HEK293 (cell line): ENCODE measurements around the gene SPON1.
A peak's percentile ranks its signal among the peaks of the same experiment; 100 is the strongest.

ENCODE experiments used
- CTCF ChIA-PET: fragments of 350-600 bp; formaldehyde crosslinking; extraction: SDS; loops from one replicate; lab custom pipeline; 2021; ENCODE audit warnings: antibody characterized with exemption; lab: Yijun Ruan, JAX
- POLR2A ChIA-PET: fragments of 300-600 bp; formaldehyde crosslinking; extraction: SDS; loops from one replicate; lab custom pipeline; 2020; ENCODE audit warnings: antibody characterized with exemption, inconsistent platforms; lab: Yijun Ruan, JAX
- H3K27ac ChIP-seq: fragments of 200-500 bp; sonication (Bioruptor generic); 2 replicates; pipeline ENCODE4 v1.5.1; 2014; ENCODE audit warnings: low read depth, low read length, control low read depth, inconsistent platforms; ENCODE audit errors: extremely low read depth
- H3K36me3 ChIP-seq, 2 experiments: fragments of 200-500 bp in 1 of 2; sonication (Bioruptor generic) in 1 of 2; 1 replicate in 1 of 2; 2 replicates in 1 of 2; pipeline ENCODE4 v1.5.1; 2014 to 2017; ENCODE audit warnings: inconsistent platforms in 2 of 2, low read length in 2 of 2; ENCODE audit not compliant: control insufficient read depth in 2 of 2, insufficient read depth in 1 of 2
- H3K4me1 ChIP-seq: fragments of 200-500 bp; sonication (Bioruptor generic); 2 replicates; pipeline ENCODE4 v1.5.1; 2014; ENCODE audit warnings: mild to moderate bottlenecking, low read length, inconsistent platforms; ENCODE audit not compliant: control insufficient read depth, insufficient read depth
- H3K4me3 ChIP-seq: 2 replicates; pipeline ENCODE4 v1.5.1; 2011; ENCODE audit warnings: low read depth, mild to moderate bottlenecking, control low read depth, low read length, moderate library complexity
- H3K9me3 ChIP-seq: fragments of 200-500 bp; sonication (Bioruptor generic); 2 replicates; pipeline ENCODE4 v1.5.1; 2014; ENCODE audit warnings: low read depth, low read length, inconsistent platforms; ENCODE audit not compliant: control insufficient read depth, insufficient read depth
- EGR2 ChIP-seq: fragments of 450-650 bp; formaldehyde crosslinking; IDR thresholded peaks from 2 replicates; pipeline ENCODE4 v1.5.1; 2016; ENCODE audit warnings: low read depth, missing biosample characterization, missing genetic modification characterization
- KLF9 ChIP-seq: fragments of 450-650 bp; formaldehyde crosslinking; IDR thresholded peaks from 2 replicates; pipeline ENCODE4 v1.5.1; 2016; ENCODE audit warnings: missing biosample characterization, missing genetic modification characterization, low read depth
- REPIN1 ChIP-seq: fragments of 450-650 bp; formaldehyde crosslinking; IDR thresholded peaks from 2 replicates; pipeline ENCODE4 v1.5.1; 2017; ENCODE audit warnings: missing biosample characterization, missing genetic modification characterization, low read depth
- TRIM28 ChIP-seq: IDR thresholded peaks from 2 replicates; pipeline ENCODE4 v1.6.1; 2011; ENCODE audit warnings: low read length, control low read depth, borderline replicate concordance
- ZBTB17 ChIP-seq: fragments of 450-650 bp; formaldehyde crosslinking; IDR thresholded peaks from 2 replicates; pipeline ENCODE4 v1.5.1; 2016; ENCODE audit warnings: missing biosample characterization, missing genetic modification characterization
- ZBTB20 ChIP-seq: fragments of 450-650 bp; formaldehyde crosslinking; IDR thresholded peaks from 2 replicates; pipeline ENCODE4 v1.5.1; 2016; ENCODE audit warnings: missing biosample characterization, missing genetic modification characterization
- ZNF121 ChIP-seq: fragments of 450-650 bp; formaldehyde crosslinking; IDR thresholded peaks from 2 replicates; pipeline ENCODE4 v1.5.1; 2016; ENCODE audit warnings: missing biosample characterization, missing genetic modification characterization
- ZNF140 ChIP-seq: fragments of 450-650 bp; formaldehyde crosslinking; IDR thresholded peaks from 2 replicates; pipeline ENCODE4 v1.5.1; 2016; ENCODE audit warnings: missing biosample characterization, missing genetic modification characterization
- ZNF169 ChIP-seq: fragments of 450-650 bp; formaldehyde crosslinking; IDR thresholded peaks from 2 replicates; pipeline ENCODE4 v1.5.1; 2016; ENCODE audit warnings: missing biosample characterization, missing genetic modification characterization
- ZNF239 ChIP-seq: fragments of 450-650 bp; formaldehyde crosslinking; IDR thresholded peaks from 2 replicates; pipeline ENCODE4 v1.5.1; 2016; ENCODE audit warnings: missing biosample characterization, missing genetic modification characterization
- ZNF510 ChIP-seq: fragments of 450-650 bp; formaldehyde crosslinking; IDR thresholded peaks from 2 replicates; pipeline ENCODE4 v1.5.1; 2018; ENCODE audit warnings: mild to moderate bottlenecking, missing genetic modification characterization, missing biosample characterization; ENCODE audit not compliant: insufficient replicate concordance
- ZNF560 ChIP-seq: fragments of 450-650 bp; formaldehyde crosslinking; IDR thresholded peaks from 2 replicates; pipeline ENCODE4 v1.5.1; 2017; ENCODE audit warnings: missing biosample characterization, missing genetic modification characterization, borderline replicate concordance
- ZNF654 ChIP-seq: fragments of 450-650 bp; formaldehyde crosslinking; IDR thresholded peaks from 2 replicates; pipeline ENCODE4 v1.5.1; 2016; ENCODE audit warnings: low read depth, missing biosample characterization, missing genetic modification characterization
- ZNF677 ChIP-seq: fragments of 450-650 bp; IDR thresholded peaks from 2 replicates; pipeline ENCODE4 v1.5.0; 2018; ENCODE audit warnings: missing biosample characterization, mild to moderate bottlenecking, missing genetic modification characterization, moderate library complexity
- ZNF837 ChIP-seq: fragments of 450-650 bp; formaldehyde crosslinking; IDR thresholded peaks from 2 replicates; pipeline ENCODE4 v1.5.1; 2016; ENCODE audit warnings: missing biosample characterization, missing genetic modification characterization
- TF ChIP-seq, protein P1 (sequence below): fragments of 450-650 bp; formaldehyde crosslinking; IDR thresholded peaks from 2 replicates; pipeline ENCODE4 v1.5.1; 2016; ENCODE audit warnings: missing biosample characterization, missing genetic modification characterization
- TF ChIP-seq, protein P2 (sequence below): fragments of 450-650 bp; formaldehyde crosslinking; optimal IDR thresholded peaks from 2 replicates; pipeline ENCODE3; 2016; ENCODE audit warnings: missing biosample characterization, mild to moderate bottlenecking, missing genetic modification characterization
- TF ChIP-seq, protein P3 (sequence below): fragments of 450-650 bp; formaldehyde crosslinking; IDR thresholded peaks from 2 replicates; pipeline ENCODE4 v1.5.1; 2016; ENCODE audit warnings: missing biosample characterization, missing genetic modification characterization
- TF ChIP-seq, protein P4 (sequence below): fragments of 450-650 bp; formaldehyde crosslinking; IDR thresholded peaks from 2 replicates; pipeline ENCODE4; 2016; ENCODE audit warnings: missing biosample characterization, missing genetic modification characterization
- TF ChIP-seq, protein P5 (sequence below): fragments of 450-650 bp; formaldehyde crosslinking; IDR thresholded peaks from 2 replicates; pipeline ENCODE4 v1.5.1; 2016; ENCODE audit warnings: missing biosample characterization, missing genetic modification characterization

Gene SPON1

DNA sequence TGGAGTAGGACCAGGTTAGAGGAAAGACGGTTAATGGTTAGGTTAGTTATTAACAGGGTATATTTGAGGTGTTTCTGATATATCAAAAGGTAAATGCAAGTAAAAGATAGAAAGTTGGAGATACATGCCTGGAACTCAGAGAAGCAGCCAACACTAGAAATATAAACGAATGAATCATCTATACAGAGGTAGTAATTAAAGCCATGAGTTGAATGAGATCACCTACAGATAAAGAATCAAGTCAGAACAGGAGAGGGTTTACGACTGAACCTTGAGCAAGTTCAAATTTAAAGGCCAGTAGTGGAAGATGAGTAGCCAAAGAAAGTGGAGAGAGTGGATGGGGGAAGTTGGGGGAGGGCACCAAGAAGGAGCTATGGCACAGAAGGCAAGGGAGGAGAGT lies 73.9 kb downstream of the SPON1 start:
- H3K9me3 ChIP-seq: no peaks in the 10 kb centered on the region
- TF ChIP-seq ZNF121 (tag by site-specific recombination): no peak
- TF ChIP-seq, protein P1, sequence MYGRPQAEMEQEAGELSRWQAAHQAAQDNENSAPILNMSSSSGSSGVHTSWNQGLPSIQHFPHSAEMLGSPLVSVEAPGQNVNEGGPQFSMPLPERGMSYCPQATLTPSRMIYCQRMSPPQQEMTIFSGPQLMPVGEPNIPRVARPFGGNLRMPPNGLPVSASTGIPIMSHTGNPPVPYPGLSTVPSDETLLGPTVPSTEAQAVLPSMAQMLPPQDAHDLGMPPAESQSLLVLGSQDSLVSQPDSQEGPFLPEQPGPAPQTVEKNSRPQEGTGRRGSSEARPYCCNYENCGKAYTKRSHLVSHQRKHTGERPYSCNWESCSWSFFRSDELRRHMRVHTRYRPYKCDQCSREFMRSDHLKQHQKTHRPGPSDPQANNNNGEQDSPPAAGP (tag by site-specific recombination): no peak
- TF ChIP-seq, protein P2, sequence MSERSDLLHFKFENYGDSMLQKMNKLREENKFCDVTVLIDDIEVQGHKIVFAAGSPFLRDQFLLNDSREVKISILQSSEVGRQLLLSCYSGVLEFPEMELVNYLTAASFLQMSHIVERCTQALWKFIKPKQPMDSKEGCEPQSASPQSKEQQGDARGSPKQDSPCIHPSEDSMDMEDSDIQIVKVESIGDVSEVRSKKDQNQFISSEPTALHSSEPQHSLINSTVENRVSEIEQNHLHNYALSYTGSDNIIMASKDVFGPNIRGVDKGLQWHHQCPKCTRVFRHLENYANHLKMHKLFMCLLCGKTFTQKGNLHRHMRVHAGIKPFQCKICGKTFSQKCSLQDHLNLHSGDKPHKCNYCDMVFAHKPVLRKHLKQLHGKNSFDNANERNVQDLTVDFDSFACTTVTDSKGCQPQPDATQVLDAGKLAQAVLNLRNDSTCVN: no peak
- TF ChIP-seq ZNF169 (tag by site-specific recombination): no peak
- TF ChIP-seq ZNF140 (tag by site-specific recombination): no peak
- no peak for TF ChIP-seq REPIN1 (tag by site-specific recombination)
- TF ChIP-seq EGR2 (tag by site-specific recombination): no peak
- TF ChIP-seq ZBTB17 (tag by site-specific recombination): no peak
- TF ChIP-seq ZBTB20 (tag by site-specific recombination): no peak
- TF ChIP-seq ZNF677 (tag by site-specific recombination): no peak
- TF ChIP-seq, all 188 proteins: peak for 0
- no peaks in the 10 kb centered on the region for H3K4me1 ChIP-seq
- no peak overlapping the region for H3K27ac ChIP-seq
- ChIA-PET POLR2A (no interaction called here), CTCF (interaction anchor here (0.6 kb wide), 2 partner anchors 65 to 264 kb away, joined by 3 read pairs; no protein-coding TSS in a partner anchor)
- H3K36me3 ChIP-seq: no peaks in the 10 kb centered on the region
- no peak overlapping the region for H3K4me3 ChIP-seq

DNA sequence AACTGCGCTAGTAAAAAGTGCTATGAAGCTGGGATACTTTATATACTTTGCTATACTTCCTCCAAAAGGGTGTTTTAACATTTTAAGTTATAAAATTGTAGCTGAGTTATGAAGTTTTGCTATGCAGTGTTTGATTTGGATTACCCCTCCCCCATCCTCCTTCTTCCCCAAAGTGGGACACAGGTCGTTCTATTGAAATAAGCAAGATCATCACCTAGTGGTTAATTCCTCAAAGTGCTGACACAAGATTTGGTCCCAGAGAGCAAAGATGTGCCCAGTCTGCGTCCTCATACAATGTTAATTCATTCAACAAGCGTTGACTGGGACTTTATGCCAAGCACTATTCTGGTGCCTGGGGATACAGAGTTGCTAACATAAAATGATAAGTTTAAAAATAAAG lies 78.5 kb downstream of the SPON1 start:
- Histone ChIP-seq H3K4me3 (no peak overlapping the region), H3K4me1 (no peaks in the 10 kb centered on the region), H3K27ac (no peak overlapping the region), H3K9me3 (no peaks in the 10 kb centered on the region), H3K36me3 (no peaks in the 10 kb centered on the region)
- CTCF ChIA-PET: interaction anchor here (0.5 to 1.5 kb wide), 12 partner anchors 12 to 1524 kb away, joined by 3 to 7 read pairs (median 3); no protein-coding TSS in a partner anchor
- no peak for TF ChIP-seq ZBTB20 (tag by site-specific recombination)
- no peak for TF ChIP-seq ZNF239 (tag by site-specific recombination)
- TF ChIP-seq, protein P3, sequence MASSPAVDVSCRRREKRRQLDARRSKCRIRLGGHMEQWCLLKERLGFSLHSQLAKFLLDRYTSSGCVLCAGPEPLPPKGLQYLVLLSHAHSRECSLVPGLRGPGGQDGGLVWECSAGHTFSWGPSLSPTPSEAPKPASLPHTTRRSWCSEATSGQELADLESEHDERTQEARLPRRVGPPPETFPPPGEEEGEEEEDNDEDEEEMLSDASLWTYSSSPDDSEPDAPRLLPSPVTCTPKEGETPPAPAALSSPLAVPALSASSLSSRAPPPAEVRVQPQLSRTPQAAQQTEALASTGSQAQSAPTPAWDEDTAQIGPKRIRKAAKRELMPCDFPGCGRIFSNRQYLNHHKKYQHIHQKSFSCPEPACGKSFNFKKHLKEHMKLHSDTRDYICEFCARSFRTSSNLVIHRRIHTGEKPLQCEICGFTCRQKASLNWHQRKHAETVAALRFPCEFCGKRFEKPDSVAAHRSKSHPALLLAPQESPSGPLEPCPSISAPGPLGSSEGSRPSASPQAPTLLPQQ (tag by site-specific recombination): no peak
- no peak for TF ChIP-seq ZNF140 (tag by site-specific recombination)
- TF ChIP-seq ZNF510 (tag by site-specific recombination): no peak
- TF ChIP-seq TRIM28: no peak
- no peak for TF ChIP-seq KLF9 (tag by site-specific recombination)
- peak; percentile 39 for TF ChIP-seq ZNF654 (tag by site-specific recombination)
- no peak for TF ChIP-seq ZNF121 (tag by site-specific recombination)
- POLR2A ChIA-PET: no interaction called here

DNA sequence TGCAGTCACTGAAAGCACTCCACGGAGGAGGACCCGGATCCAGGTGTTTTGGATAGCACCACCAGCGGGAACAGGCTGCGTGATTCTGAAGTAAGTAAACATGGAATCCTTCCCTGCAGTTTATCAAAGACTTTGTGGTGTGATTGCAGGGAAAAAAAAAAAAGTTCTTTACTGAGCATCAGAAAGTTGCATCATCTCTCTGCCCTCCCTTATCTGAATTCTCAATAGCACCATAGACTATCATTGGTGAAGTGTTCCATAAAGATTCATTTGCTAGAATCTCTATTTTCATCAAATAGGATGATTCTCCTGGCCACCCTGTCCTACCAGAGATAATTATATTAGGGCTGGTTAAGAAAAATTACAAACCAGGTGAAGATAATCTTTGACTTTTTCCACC lies 79.0 kb downstream of the SPON1 start:
- TF ChIP-seq, protein P4, sequence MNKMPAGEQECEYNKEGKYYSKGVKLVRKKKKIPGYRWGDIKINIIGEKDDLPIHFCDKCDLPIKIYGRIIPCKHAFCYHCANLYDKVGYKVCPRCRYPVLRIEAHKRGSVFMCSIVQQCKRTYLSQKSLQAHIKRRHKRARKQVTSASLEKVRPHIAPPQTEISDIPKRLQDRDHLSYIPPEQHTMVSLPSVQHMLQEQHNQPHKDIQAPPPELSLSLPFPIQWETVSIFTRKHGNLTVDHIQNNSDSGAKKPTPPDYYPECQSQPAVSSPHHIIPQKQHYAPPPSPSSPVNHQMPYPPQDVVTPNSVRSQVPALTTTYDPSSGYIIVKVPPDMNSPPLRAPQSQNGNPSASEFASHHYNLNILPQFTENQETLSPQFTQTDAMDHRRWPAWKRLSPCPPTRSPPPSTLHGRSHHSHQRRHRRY (tag by site-specific recombination): no peak
- no peak for TF ChIP-seq ZNF560 (tag by site-specific recombination)
- no peak for TF ChIP-seq ZNF837 (tag by site-specific recombination)
- TF ChIP-seq, protein P5, sequence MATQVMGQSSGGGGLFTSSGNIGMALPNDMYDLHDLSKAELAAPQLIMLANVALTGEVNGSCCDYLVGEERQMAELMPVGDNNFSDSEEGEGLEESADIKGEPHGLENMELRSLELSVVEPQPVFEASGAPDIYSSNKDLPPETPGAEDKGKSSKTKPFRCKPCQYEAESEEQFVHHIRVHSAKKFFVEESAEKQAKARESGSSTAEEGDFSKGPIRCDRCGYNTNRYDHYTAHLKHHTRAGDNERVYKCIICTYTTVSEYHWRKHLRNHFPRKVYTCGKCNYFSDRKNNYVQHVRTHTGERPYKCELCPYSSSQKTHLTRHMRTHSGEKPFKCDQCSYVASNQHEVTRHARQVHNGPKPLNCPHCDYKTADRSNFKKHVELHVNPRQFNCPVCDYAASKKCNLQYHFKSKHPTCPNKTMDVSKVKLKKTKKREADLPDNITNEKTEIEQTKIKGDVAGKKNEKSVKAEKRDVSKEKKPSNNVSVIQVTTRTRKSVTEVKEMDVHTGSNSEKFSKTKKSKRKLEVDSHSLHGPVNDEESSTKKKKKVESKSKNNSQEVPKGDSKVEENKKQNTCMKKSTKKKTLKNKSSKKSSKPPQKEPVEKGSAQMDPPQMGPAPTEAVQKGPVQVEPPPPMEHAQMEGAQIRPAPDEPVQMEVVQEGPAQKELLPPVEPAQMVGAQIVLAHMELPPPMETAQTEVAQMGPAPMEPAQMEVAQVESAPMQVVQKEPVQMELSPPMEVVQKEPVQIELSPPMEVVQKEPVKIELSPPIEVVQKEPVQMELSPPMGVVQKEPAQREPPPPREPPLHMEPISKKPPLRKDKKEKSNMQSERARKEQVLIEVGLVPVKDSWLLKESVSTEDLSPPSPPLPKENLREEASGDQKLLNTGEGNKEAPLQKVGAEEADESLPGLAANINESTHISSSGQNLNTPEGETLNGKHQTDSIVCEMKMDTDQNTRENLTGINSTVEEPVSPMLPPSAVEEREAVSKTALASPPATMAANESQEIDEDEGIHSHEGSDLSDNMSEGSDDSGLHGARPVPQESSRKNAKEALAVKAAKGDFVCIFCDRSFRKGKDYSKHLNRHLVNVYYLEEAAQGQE (tag by site-specific recombination): no peak
- ChIA-PET CTCF (interaction anchor here (0.6 to 1.5 kb wide), 8 partner anchors 13 to 1525 kb away, joined by 3 to 7 read pairs (median 4); no protein-coding TSS in a partner anchor), POLR2A (no interaction called here)
- Histone ChIP-seq H3K36me3 (no peaks in the 10 kb centered on the region), H3K27ac (no peak overlapping the region), H3K4me3 (no peak overlapping the region), H3K4me1 (no peaks in the 10 kb centered on the region), H3K9me3 (no peaks in the 10 kb centered on the region)
